ENCODE measurements around the gene GPD2. TPM values are rescaled to one million over a fixed set of nuclear protein-coding genes. Genes with fewer than 3 reads are reported as not detected.

GPD2 gene
- total RNA-seq, 1 donor: 59.7 TPM

DNA sequence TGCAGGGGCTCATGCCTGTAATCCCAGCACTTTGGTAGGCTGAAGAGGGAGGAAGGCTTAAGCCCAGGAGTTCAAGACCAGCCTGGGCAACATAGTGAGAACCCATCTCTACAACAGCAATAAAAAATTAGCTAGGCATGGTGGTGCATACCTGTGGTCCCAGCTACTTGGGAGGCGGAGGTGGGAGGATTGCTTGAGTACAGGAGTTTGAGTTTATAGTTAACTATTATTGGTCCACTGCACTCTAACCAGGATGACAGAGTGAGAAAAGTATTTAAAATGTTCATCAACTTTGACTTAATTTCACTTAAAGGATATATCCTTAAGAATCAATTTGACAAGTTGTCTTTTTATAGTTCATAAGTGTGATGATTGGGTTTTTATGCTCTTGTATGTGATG is 14.3 kb upstream of the GPD2 start:
- no peaks in the 10 kb centered on the region for H3K79me2 ChIP-seq (ENCODE audit: insufficient read depth, low read length)
- no peaks in the 10 kb centered on the region for H3K36me3 ChIP-seq (ENCODE audit: insufficient read depth, low read length)
- H4K20me1 ChIP-seq (ENCODE audit: insufficient read depth, low read length): no peaks in the 10 kb centered on the region
- H3K4me3 ChIP-seq (ENCODE audit: insufficient read depth, low read length): no peak overlapping the region
- H3K27me3 ChIP-seq (ENCODE audit: insufficient read depth, low read length): no peaks in the 10 kb centered on the region
- H3K4me1 ChIP-seq (ENCODE audit: insufficient read depth, low read length): no peaks in the 10 kb centered on the region
- no peak overlapping the region for H3K27ac ChIP-seq (ENCODE audit: low read depth, low read length)
- DNase-seq (ENCODE audit: insufficient read length, low spot score, missing footprints): no peak
- H3K4me2 ChIP-seq (ENCODE audit: insufficient read depth, low read length): no peak overlapping the region
- no peak overlapping the region for H2AFZ ChIP-seq (ENCODE audit: low read length)
- H3K9me3 ChIP-seq (ENCODE audit: low read depth, low read length): no peaks in the 10 kb centered on the region
- no peak for TF ChIP-seq CTCF (IDR thresholded peaks at IDR 0.05; ENCODE audit: extremely low read depth, low read depth, low read length)

- H3K27me3 ChIP-seq (ENCODE audit: insufficient read depth, low read length): no peaks in the 10 kb centered on the region
- H2AFZ ChIP-seq (ENCODE audit: low read length): no peak overlapping the region
- no peaks in the 10 kb centered on the region for H3K4me1 ChIP-seq (ENCODE audit: insufficient read depth, low read length)
- no peaks in the 10 kb centered on the region for H3K79me2 ChIP-seq (ENCODE audit: insufficient read depth, low read length)
- TF ChIP-seq CTCF (IDR thresholded peaks at IDR 0.05; ENCODE audit: extremely low read depth, low read depth, low read length): no peak
- no peak overlapping the region for H3K4me3 ChIP-seq (ENCODE audit: insufficient read depth, low read length)
- no peaks in the 10 kb centered on the region for H3K36me3 ChIP-seq (ENCODE audit: insufficient read depth, low read length)
- no peak for DNase-seq (ENCODE audit: insufficient read length, low spot score, missing footprints)
- H3K9me3 ChIP-seq (ENCODE audit: low read depth, low read length): no peaks in the 10 kb centered on the region
- no peak overlapping the region for H3K27ac ChIP-seq (ENCODE audit: low read depth, low read length)
- no peaks in the 10 kb centered on the region for H4K20me1 ChIP-seq (ENCODE audit: insufficient read depth, low read length)
- no peak overlapping the region for H3K4me2 ChIP-seq (ENCODE audit: insufficient read depth, low read length)
Observed at GRCh38 chr2:156423674-156424282, 12.4 kb upstream of the GPD2 start.

- Histone ChIP-seq H3K36me3 (ENCODE audit: insufficient read depth, low read length) (no peaks in the 10 kb centered on the region), H3K79me2 (ENCODE audit: insufficient read depth, low read length) (no peaks in the 10 kb centered on the region), H3K27me3 (ENCODE audit: insufficient read depth, low read length) (no peaks in the 10 kb centered on the region), H3K4me3 (ENCODE audit: insufficient read depth, low read length) (no peak overlapping the region), H3K4me1 (ENCODE audit: insufficient read depth, low read length) (peaks cover 14% of the 10 kb centered on the region), H3K4me2 (ENCODE audit: insufficient read depth, low read length) (no peak overlapping the region), H4K20me1 (ENCODE audit: insufficient read depth, low read length) (no peaks in the 10 kb centered on the region), H2AFZ (ENCODE audit: low read length) (no peak overlapping the region), H3K27ac (ENCODE audit: low read depth, low read length) (no peak overlapping the region), H3K9me3 (ENCODE audit: low read depth, low read length) (no peaks in the 10 kb centered on the region)
- TF ChIP-seq CTCF (IDR thresholded peaks at IDR 0.05; ENCODE audit: extremely low read depth, low read depth, low read length): no peak
- DNase-seq (ENCODE audit: insufficient read length, low spot score, missing footprints): no peak
Observed at GRCh38 chr2:156427074-156427473, 9.1 kb upstream of the GPD2 start.

DNA sequence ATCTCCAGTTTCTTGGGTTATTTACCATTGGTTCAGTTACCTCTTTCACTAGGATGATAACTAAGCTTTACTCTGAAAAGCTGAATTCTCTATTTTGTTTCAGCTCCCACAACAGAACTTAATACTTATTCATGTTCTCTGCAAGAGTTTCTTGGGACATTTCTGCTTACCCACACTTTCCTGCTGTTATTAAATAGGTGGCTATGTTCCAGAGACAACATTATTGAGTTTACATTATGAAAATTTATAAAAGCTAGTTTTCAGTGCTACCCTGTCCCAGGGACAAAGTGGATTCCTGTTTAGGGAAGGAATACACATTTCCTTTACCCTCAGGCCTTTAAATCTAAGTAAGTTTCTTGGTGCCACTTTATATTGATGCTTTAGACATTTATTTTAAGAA is 7.0 kb upstream of the GPD2 start:
- Histone ChIP-seq H3K36me3 (ENCODE audit: insufficient read depth, low read length) (no peaks in the 10 kb centered on the region), H3K27ac (ENCODE audit: low read depth, low read length) (no peak overlapping the region), H4K20me1 (ENCODE audit: insufficient read depth, low read length) (no peaks in the 10 kb centered on the region), H3K4me2 (ENCODE audit: insufficient read depth, low read length) (no peak overlapping the region), H3K27me3 (ENCODE audit: insufficient read depth, low read length) (no peaks in the 10 kb centered on the region), H2AFZ (ENCODE audit: low read length) (no peak overlapping the region), H3K4me1 (ENCODE audit: insufficient read depth, low read length) (peaks cover 15% of the 10 kb centered on the region), H3K79me2 (ENCODE audit: insufficient read depth, low read length) (no peaks in the 10 kb centered on the region), H3K4me3 (ENCODE audit: insufficient read depth, low read length) (no peak overlapping the region), H3K9me3 (ENCODE audit: low read depth, low read length) (no peaks in the 10 kb centered on the region)
- TF ChIP-seq CTCF (IDR thresholded peaks at IDR 0.05; ENCODE audit: extremely low read depth, low read depth, low read length): no peak
- no peak for DNase-seq (ENCODE audit: insufficient read length, low spot score, missing footprints)

Measured in osteoblast (primary cell).